ENCODE data around the gene PPP4R2.
"Not testable (repeated sequence)": the region's sequence is repeated elsewhere in the genome, so short reads cannot be mapped to it uniquely, and the experiment has no call there.

The PPP4R2 gene

DNA sequence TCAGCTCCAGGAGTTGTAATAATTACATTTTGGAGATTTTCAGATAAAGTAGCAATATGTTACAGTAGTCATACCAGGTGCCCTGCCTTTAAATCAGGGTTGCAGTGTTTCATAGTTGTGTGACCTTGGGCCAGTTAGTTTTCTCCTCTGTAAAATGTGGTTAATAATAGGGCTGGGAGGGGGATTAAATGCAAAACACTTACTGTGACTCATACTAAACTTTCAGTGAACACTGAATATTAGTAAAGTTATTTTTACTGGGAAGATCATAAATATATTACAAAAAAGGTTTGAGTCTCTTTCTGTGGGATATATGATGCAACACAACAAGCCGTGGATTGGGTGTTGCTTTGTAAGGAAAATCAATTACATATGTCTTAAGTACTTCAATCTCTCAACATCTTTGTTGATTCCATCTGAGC, 63.7 kb downstream of the PPP4R2 start:
- TF ChIP-seq, protein P1, sequence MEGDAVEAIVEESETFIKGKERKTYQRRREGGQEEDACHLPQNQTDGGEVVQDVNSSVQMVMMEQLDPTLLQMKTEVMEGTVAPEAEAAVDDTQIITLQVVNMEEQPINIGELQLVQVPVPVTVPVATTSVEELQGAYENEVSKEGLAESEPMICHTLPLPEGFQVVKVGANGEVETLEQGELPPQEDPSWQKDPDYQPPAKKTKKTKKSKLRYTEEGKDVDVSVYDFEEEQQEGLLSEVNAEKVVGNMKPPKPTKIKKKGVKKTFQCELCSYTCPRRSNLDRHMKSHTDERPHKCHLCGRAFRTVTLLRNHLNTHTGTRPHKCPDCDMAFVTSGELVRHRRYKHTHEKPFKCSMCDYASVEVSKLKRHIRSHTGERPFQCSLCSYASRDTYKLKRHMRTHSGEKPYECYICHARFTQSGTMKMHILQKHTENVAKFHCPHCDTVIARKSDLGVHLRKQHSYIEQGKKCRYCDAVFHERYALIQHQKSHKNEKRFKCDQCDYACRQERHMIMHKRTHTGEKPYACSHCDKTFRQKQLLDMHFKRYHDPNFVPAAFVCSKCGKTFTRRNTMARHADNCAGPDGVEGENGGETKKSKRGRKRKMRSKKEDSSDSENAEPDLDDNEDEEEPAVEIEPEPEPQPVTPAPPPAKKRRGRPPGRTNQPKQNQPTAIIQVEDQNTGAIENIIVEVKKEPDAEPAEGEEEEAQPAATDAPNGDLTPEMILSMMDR (IDR thresholded peaks at IDR 0.05; ENCODE audit: control insufficient read depth, extremely low read depth, insufficient read depth) = no peak
- no peak for DNase-seq (ENCODE audit: low read depth)
- no peak overlapping the region for H3K4me3 ChIP-seq (ENCODE audit: low read depth, low read length)

DNA sequence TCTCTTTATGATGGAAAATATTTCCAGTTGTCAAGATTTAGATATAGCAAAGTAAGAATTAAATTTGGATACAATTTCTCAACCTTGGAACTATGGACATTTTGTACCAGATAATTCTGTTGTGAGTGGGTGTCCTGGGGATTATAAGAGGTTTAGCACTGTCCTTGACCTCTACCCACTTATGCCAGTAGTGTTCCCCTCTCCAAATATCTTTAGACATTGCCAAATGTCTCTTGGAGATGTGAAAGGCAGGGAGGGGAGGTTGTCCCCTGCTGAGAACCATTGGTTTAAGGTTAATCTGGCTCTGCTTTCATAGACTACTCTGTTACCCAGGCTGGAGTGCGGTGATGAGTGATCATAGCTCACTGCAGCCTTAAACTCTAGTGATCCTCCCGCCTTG, 64.8 kb downstream of the PPP4R2 start, which contains the start of gene EBLN2:
TSS of gene EBLN2 (plus strand) at position 244 of the 400 bp plus-strand sequence. CDS start 423 bp downstream, outside the sequence.
- TF ChIP-seq, protein P1 (IDR thresholded peaks at IDR 0.05; ENCODE audit: control insufficient read depth, extremely low read depth, insufficient read depth) = no peak
- no peak for DNase-seq (ENCODE audit: low read depth)
- no peak within 1 kb of the TSS for H3K4me3 ChIP-seq (ENCODE audit: low read depth, low read length)

DNA sequence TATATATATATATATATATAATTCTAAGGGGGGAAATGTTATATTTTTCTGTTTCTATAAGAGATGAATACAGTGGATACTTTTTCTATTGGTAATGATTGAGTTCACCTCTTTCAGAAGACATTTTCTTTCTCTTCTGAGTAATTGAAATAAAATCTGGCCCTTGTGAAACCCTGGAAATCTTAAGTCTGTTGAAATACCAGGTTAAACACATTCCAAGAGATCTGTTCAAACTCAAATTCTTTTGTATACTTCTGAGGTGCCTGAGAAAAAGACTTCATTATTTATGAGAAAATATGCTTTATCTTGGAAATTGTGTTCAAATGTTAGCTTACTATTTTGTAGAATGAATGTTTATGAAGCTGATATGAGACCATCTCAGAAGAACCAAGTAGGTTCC, 69.6 kb downstream of the PPP4R2 start:
- not testable (repeated sequence) for DNase-seq (ENCODE audit: low read depth); H3K4me3 ChIP-seq (ENCODE audit: low read depth, low read length)

DNA sequence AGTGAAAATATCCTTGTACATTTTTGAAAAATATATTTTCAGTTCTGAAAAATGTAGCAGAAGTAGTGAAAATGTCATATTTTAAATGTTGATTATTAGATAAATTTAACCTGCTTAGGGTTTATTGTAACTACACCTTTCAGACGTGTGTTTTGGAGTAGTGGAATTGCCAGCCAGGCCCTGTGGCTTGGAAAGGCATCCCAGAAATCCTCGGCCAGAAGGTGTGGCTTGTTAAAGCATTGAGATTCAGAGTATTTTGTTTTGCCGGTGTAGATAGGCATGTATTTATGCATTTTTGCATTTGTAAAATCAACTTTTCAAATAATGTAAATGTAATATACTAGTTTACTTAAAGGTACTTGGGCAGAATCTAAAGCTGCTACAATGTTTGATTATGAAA, 71.8 kb downstream of the PPP4R2 start:
- no peak overlapping the region for H3K4me3 ChIP-seq (ENCODE audit: low read depth, low read length)
- TF ChIP-seq, protein P1 (IDR thresholded peaks at IDR 0.05; ENCODE audit: control insufficient read depth, extremely low read depth, insufficient read depth) = no peak

DNA sequence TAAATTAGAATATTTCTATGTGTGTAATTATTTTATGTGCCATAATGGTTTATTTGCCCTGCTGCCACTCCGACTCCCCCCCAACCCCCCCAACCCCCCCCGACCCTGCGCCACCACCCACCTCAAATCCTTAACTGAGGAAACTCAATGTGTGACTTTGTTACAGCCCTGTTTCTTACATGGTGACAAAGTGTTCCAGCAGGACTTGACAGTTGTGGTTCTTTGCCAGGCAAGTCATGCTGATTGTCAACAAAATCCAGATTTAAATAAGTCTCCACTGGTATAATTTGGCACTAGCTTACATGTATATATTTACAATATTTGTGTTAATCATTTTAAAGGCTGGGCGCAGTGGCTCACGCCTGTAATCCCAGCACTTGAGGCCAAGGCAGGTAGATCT, 72.6 kb downstream of the PPP4R2 start:
- TF ChIP-seq, protein P1 (IDR thresholded peaks at IDR 0.05; ENCODE audit: control insufficient read depth, extremely low read depth, insufficient read depth) = no peak
- peak; percentile 84 for DNase-seq (ENCODE audit: low read depth)
- no peak overlapping the region for H3K4me3 ChIP-seq (ENCODE audit: low read depth, low read length)

More for the DNA sequence above, 71.8 kb downstream of the PPP4R2 start:
- no peak for DNase-seq (ENCODE audit: low read depth)

DNA sequence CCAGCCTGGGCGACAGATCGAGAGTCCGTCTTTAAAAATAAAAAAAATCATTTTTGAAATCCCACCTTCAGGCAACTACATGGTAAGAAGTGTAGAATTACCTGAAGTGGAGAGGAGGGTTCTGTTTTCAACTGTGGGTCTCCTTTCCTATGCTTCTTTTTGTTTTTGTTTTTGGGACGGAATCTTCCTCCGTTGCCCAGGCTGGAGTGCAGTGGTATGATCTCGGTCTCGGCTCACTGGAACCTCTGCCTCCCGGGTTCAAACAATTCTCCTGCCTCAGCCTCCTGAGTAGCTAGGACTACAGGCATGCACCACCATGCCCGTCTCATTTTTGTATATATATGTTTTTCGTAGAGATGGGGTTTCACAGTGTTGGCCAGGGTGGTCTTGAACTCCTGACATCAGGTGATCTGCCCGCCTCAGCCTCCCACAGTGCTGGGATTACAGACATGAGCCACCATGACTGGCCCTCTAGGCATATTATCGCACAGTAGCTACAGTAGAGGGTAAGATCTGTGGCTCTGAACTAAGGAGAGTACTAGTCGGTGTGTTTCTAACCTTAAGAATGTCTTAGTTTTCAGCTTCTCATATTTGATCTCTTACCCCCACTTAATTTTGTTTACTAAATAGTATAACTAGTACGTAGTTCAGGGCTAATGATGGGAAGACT, 73.3 kb downstream of the PPP4R2 start:
- TF ChIP-seq, protein P1 (IDR thresholded peaks at IDR 0.05; ENCODE audit: control insufficient read depth, extremely low read depth, insufficient read depth) = no peak
- H3K4me3 ChIP-seq (ENCODE audit: low read depth, low read length) = no peak overlapping the region
- no peak for DNase-seq (ENCODE audit: low read depth)

DNA sequence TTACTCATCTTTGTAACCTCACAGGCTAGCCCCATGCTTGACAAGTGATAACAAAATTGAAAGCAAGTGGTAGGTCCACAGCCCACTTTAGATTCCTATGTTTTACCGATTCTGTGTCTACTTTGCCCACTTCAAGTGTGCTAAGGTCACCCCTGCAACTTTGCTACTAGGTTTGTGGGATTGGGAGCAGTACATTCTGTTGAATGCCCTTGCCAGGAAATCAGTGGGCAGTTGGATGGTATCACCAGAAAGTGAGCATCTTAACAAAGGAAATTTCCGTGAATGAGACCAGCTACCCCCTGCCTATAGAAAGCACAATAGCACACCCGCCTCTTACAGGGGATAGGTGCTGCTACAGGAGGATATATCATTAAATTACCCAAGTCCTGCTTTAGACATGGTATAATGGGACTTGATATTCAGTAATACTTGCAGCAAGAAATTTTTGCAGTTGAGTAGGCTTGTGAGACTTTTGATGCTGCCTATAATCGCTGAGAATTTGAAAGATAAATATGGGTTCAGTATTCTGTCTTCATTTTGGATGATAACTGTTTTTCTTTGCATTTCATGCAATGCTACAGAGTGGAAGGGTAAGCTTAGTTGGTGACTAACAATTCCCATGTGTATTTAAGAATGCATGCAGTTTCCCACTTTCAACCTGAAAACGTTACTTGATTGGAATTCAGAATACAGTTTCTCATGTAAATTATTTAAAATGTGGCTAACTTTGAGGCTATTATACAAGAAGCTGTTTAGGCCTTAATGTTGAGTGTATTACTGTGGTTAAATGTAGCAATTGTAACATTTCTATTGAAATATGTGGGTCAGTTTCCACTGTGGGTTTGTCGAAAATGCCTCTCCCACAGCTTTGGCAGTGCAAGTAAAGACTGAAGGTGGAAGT, 74.3 kb downstream of the PPP4R2 start:
- H3K4me3 ChIP-seq (ENCODE audit: low read depth, low read length) = no peak overlapping the region
- DNase-seq (ENCODE audit: low read depth) = no peak
- TF ChIP-seq, protein P1 (IDR thresholded peaks at IDR 0.05; ENCODE audit: control insufficient read depth, extremely low read depth, insufficient read depth) = no peak
